H1 (cell line): Measurements from ENCODE around the gene ATP13A3.

ENCODE experiments used
- CHD2 ChIP-seq: IDR thresholded peaks from 2 replicates; pipeline ENCODE4 v1.6.1; 2012; ENCODE audit warnings: low read length, improper control_type of control experiment
- HDAC2 ChIP-seq, 2 experiments: fragments of 300-600 bp in 1 of 2; sonication (generic) in 1 of 2; IDR thresholded peaks; 2 replicates each; pipeline ENCODE4 v1.6.1; 2011 to 2012; ENCODE audit warnings: low read depth in 2 of 2, low read length in 2 of 2, mild to moderate bottlenecking in 2 of 2, moderate library complexity in 2 of 2, borderline replicate concordance in 1 of 2, inconsistent platforms in 1 of 2

DNA sequence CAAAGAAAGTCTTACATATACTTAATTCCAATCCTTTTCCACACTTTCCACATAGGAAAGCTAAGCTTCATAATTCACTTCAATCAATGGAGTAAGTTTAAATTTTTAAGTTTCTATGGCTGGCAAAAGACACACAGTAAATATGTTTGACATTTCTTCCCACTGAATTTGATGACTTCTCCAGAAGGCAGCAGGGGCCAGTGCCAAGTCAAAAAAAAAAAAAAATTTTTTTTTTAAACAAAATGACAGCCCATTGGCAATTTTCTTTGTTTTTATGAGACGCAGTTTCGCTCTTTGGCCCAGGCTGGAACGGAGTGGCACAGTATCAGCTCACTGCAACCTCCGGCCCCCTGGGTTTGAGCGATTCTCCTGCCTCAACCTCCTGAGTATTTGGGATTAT, 28.7 kb downstream of the ATP13A3 start:
- TF ChIP-seq HDAC2 (IDR thresholded peaks at IDR 0.05; ENCODE audit: borderline replicate concordance in 1 of 2, low read depth in 2 of 2, low read length in 2 of 2) (no peak), CHD2 (no peak)
